SK-N-SH treated with all-trans-retinoic acid at 6 μM for 48 hours (cell line): ENCODE measurements around the gene MEIOSIN.

Experiments
- ARNTL ChIP-seq: fragments of 450-650 bp; formaldehyde crosslinking; IDR thresholded peaks from 2 replicates; pipeline ENCODE4 v1.5.0; 2020; ENCODE audit warnings: low read depth, mild to moderate bottlenecking, moderate library complexity, borderline replicate concordance
- ESRRG ChIP-seq: fragments of 250-450 bp; sonication (Bioruptor Pico); IDR thresholded peaks from 2 replicates; pipeline ENCODE4 v1.6.1; 2021; ENCODE audit warnings: mild to moderate bottlenecking
- ISL1 ChIP-seq: fragments of 250-450 bp; sonication (Bioruptor Pico); IDR thresholded peaks from 2 replicates; pipeline ENCODE4 v2.1.2; 2022; ENCODE audit warnings: mild to moderate bottlenecking, moderate library complexity
- RARB ChIP-seq: fragments of 250-450 bp; sonication (Bioruptor Pico); IDR thresholded peaks from 2 replicates; pipeline ENCODE4 v1.8.0; 2021; ENCODE audit warnings: mild to moderate bottlenecking, moderate library complexity
- ZC3H10 ChIP-seq: fragments of 250-450 bp; sonication (Bioruptor Pico); IDR thresholded peaks from 2 replicates; pipeline ENCODE4 v1.5.1; 2021; ENCODE audit warnings: mild to moderate bottlenecking, moderate library complexity
- ZFP3 ChIP-seq: fragments of 250-450 bp; sonication (Bioruptor Pico); IDR thresholded peaks from 2 replicates; pipeline ENCODE4 v1.5.0; 2020; ENCODE audit warnings: mild to moderate bottlenecking, moderate library complexity
- ZFP30 ChIP-seq: fragments of 450-650 bp; formaldehyde crosslinking; IDR thresholded peaks from 2 replicates; pipeline ENCODE4 v1.5.0; 2022; ENCODE audit warnings: mild to moderate bottlenecking, moderate library complexity
- ZNF70 ChIP-seq: fragments of 450-650 bp; formaldehyde crosslinking; IDR thresholded peaks from 2 replicates; pipeline ENCODE4 v1.5.0; 2020; ENCODE audit warnings: mild to moderate bottlenecking, moderate library complexity
- TF ChIP-seq, protein P1 (sequence below): fragments of 250-450 bp; sonication (Bioruptor Pico); IDR thresholded peaks from 2 replicates; pipeline ENCODE4 v1.8.0; 2020; ENCODE audit warnings: mild to moderate bottlenecking, moderate library complexity, borderline replicate concordance
- TF ChIP-seq, protein P2 (sequence below): fragments of 250-450 bp; sonication (Bioruptor Pico); IDR thresholded peaks from 2 replicates; pipeline ENCODE4 v1.8.0; 2021; ENCODE audit warnings: low read depth, mild to moderate bottlenecking, moderate library complexity, borderline replicate concordance

- TF ChIP-seq, protein P1, sequence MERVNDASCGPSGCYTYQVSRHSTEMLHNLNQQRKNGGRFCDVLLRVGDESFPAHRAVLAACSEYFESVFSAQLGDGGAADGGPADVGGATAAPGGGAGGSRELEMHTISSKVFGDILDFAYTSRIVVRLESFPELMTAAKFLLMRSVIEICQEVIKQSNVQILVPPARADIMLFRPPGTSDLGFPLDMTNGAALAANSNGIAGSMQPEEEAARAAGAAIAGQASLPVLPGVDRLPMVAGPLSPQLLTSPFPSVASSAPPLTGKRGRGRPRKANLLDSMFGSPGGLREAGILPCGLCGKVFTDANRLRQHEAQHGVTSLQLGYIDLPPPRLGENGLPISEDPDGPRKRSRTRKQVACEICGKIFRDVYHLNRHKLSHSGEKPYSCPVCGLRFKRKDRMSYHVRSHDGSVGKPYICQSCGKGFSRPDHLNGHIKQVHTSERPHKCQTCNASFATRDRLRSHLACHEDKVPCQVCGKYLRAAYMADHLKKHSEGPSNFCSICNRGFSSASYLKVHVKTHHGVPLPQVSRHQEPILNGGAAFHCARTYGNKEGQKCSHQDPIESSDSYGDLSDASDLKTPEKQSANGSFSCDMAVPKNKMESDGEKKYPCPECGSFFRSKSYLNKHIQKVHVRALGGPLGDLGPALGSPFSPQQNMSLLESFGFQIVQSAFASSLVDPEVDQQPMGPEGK = no peak
- no peak for TF ChIP-seq ZC3H10
- no peak for TF ChIP-seq RARB (CRISPR knock-in tag)
- no peak for TF ChIP-seq ARNTL (CRISPR knock-in tag)
- no peak for TF ChIP-seq ZFP30 (CRISPR knock-in tag)
- TF ChIP-seq ZNF70 (CRISPR knock-in tag) = no peak
- TF ChIP-seq ZFP3 (CRISPR knock-in tag) = no peak
- no peak for TF ChIP-seq ESRRG (CRISPR knock-in tag)
- TF ChIP-seq ISL1 = no peak
- TF ChIP-seq, protein P2, sequence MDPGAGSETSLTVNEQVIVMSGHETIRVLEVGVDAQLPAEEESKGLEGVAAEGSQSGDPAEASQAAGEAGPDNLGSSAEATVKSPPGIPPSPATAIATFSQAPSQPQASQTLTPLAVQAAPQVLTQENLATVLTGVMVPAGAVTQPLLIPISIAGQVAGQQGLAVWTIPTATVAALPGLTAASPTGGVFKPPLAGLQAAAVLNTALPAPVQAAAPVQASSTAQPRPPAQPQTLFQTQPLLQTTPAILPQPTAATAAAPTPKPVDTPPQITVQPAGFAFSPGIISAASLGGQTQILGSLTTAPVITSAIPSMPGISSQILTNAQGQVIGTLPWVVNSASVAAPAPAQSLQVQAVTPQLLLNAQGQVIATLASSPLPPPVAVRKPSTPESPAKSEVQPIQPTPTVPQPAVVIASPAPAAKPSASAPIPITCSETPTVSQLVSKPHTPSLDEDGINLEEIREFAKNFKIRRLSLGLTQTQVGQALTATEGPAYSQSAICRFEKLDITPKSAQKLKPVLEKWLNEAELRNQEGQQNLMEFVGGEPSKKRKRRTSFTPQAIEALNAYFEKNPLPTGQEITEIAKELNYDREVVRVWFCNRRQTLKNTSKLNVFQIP (CRISPR knock-in tag) = no peak
Observed at GRCh38 chr19:45711851-45712698, 21.2 kb upstream of the MEIOSIN start.
